Activated T-cell treated with anti-CD3 and anti-CD28 coated beads, Interleukin-2, amount 50 U/mL, for 24 hours (primary cell): ENCODE measurements around the gene TRPM3.

Experiments
- DNase-seq: peaks from one replicate; pipeline ENCODE4 v3.0.0-alpha.2; 2020
- H3K27ac Mint-ChIP-seq: 2 replicates; pipeline ENCODE4 v1.8.0; 2020; ENCODE audit warnings: mild to moderate bottlenecking, mixed read lengths
- H3K27me3 Mint-ChIP-seq: 2 replicates; pipeline ENCODE4 v1.8.0; 2020; ENCODE audit warnings: mixed read lengths
- H3K36me3 Mint-ChIP-seq: 2 replicates; pipeline ENCODE4 v1.8.0; 2020; ENCODE audit warnings: low read depth, mixed read lengths
- H3K4me1 Mint-ChIP-seq: 2 replicates; pipeline ENCODE4 v1.8.0; 2020; ENCODE audit warnings: low read depth, mixed read lengths
- H3K4me3 Mint-ChIP-seq: 2 replicates; pipeline ENCODE4 v1.8.0; 2020; ENCODE audit warnings: mild to moderate bottlenecking, moderate library complexity, mixed read lengths
- H3K9me3 Mint-ChIP-seq: 2 replicates; pipeline ENCODE4 v1.8.0; 2020; ENCODE audit warnings: mixed read lengths

Gene TRPM3

GRCh38 chr9:70888471-70888870 lies 232.9 kb downstream of the TRPM3 start:
- Mint-ChIP-seq H3K9me3 (no peaks in the 10 kb centered on the region), H3K27ac (no peak overlapping the region), H3K4me1 (no peaks in the 10 kb centered on the region), H3K27me3 (no peaks in the 10 kb centered on the region), H3K4me3 (no peak overlapping the region), H3K36me3 (no peaks in the 10 kb centered on the region)
- DNase-seq: no peak

- no peaks in the 10 kb centered on the region for H3K9me3 Mint-ChIP-seq
- no peaks in the 10 kb centered on the region for H3K27me3 Mint-ChIP-seq
- no peak overlapping the region for H3K27ac Mint-ChIP-seq
- DNase-seq: no peak
- H3K4me3 Mint-ChIP-seq: no peak overlapping the region
- H3K36me3 Mint-ChIP-seq: no peaks in the 10 kb centered on the region
- no peaks in the 10 kb centered on the region for H3K4me1 Mint-ChIP-seq
These were observed 233.6 kb downstream of the TRPM3 start for GRCh38 chr9:70887826-70888225.

GRCh38 chr9:70883963-70884793 lies 237.2 kb downstream of the TRPM3 start:
- Mint-ChIP-seq H3K27me3 (no peaks in the 10 kb centered on the region), H3K36me3 (no peaks in the 10 kb centered on the region), H3K9me3 (no peaks in the 10 kb centered on the region), H3K27ac (no peak overlapping the region), H3K4me3 (no peak overlapping the region), H3K4me1 (no peaks in the 10 kb centered on the region)
- no peak for DNase-seq

GRCh38 chr9:70883056-70883455 lies 238.4 kb downstream of the TRPM3 start:
- Mint-ChIP-seq H3K4me1 (no peaks in the 10 kb centered on the region), H3K27me3 (no peaks in the 10 kb centered on the region), H3K9me3 (no peaks in the 10 kb centered on the region), H3K4me3 (no peak overlapping the region), H3K36me3 (no peaks in the 10 kb centered on the region), H3K27ac (no peak overlapping the region)
- no peak for DNase-seq

- no peak for DNase-seq
- Mint-ChIP-seq H3K27me3 (peaks cover 3% of the 10 kb centered on the region), H3K4me1 (no peaks in the 10 kb centered on the region), H3K4me3 (no peak overlapping the region), H3K27ac (no peak overlapping the region), H3K9me3 (no peaks in the 10 kb centered on the region), H3K36me3 (no peaks in the 10 kb centered on the region)
These were observed 240.1 kb downstream of the TRPM3 start for GRCh38 chr9:70881333-70881732.

- no peaks in the 10 kb centered on the region for H3K4me1 Mint-ChIP-seq
- no peaks in the 10 kb centered on the region for H3K36me3 Mint-ChIP-seq
- H3K9me3 Mint-ChIP-seq: no peaks in the 10 kb centered on the region
- no peak overlapping the region for H3K27ac Mint-ChIP-seq
- DNase-seq: no peak
- H3K27me3 Mint-ChIP-seq: peaks cover 3% of the 10 kb centered on the region
- no peak overlapping the region for H3K4me3 Mint-ChIP-seq
These were observed 240.9 kb downstream of the TRPM3 start for GRCh38 chr9:70880535-70880934.

- Mint-ChIP-seq H3K27me3 (peaks cover 3% of the 10 kb centered on the region), H3K36me3 (no peaks in the 10 kb centered on the region), H3K4me1 (no peaks in the 10 kb centered on the region), H3K4me3 (no peak overlapping the region), H3K27ac (no peak overlapping the region), H3K9me3 (no peaks in the 10 kb centered on the region)
- DNase-seq: no peak
These were observed 242.8 kb downstream of the TRPM3 start for GRCh38 chr9:70878576-70878975.

- Mint-ChIP-seq H3K27ac (no peak overlapping the region), H3K36me3 (no peaks in the 10 kb centered on the region), H3K27me3 (peaks cover 3% of the 10 kb centered on the region), H3K4me1 (no peaks in the 10 kb centered on the region), H3K4me3 (no peak overlapping the region), H3K9me3 (no peaks in the 10 kb centered on the region)
- DNase-seq: no peak
These were observed 247.0 kb downstream of the TRPM3 start for GRCh38 chr9:70874451-70874850.

GRCh38 chr9:70873506-70873905 lies 247.9 kb downstream of the TRPM3 start:
- H3K27ac Mint-ChIP-seq: no peak overlapping the region
- H3K4me1 Mint-ChIP-seq: no peaks in the 10 kb centered on the region
- no peak overlapping the region for H3K4me3 Mint-ChIP-seq
- no peaks in the 10 kb centered on the region for H3K36me3 Mint-ChIP-seq
- no peak for DNase-seq
- H3K9me3 Mint-ChIP-seq: no peaks in the 10 kb centered on the region
- H3K27me3 Mint-ChIP-seq: peaks cover 3% of the 10 kb centered on the region

- H3K27ac Mint-ChIP-seq: no peak overlapping the region
- peaks cover 4% of the 10 kb centered on the region for H3K27me3 Mint-ChIP-seq
- H3K9me3 Mint-ChIP-seq: no peaks in the 10 kb centered on the region
- no peak overlapping the region for H3K4me3 Mint-ChIP-seq
- no peaks in the 10 kb centered on the region for H3K36me3 Mint-ChIP-seq
- DNase-seq: no peak
- no peaks in the 10 kb centered on the region for H3K4me1 Mint-ChIP-seq
These were observed 252.5 kb downstream of the TRPM3 start for GRCh38 chr9:70868661-70869652.

GRCh38 chr9:70868041-70868440 lies 253.4 kb downstream of the TRPM3 start:
- H3K4me3 Mint-ChIP-seq: no peak overlapping the region
- H3K9me3 Mint-ChIP-seq: no peaks in the 10 kb centered on the region
- DNase-seq: no peak
- H3K27me3 Mint-ChIP-seq: peaks cover 4% of the 10 kb centered on the region
- H3K36me3 Mint-ChIP-seq: no peaks in the 10 kb centered on the region
- H3K4me1 Mint-ChIP-seq: no peaks in the 10 kb centered on the region
- no peak overlapping the region for H3K27ac Mint-ChIP-seq

GRCh38 chr9:70865471-70865870 lies 255.9 kb downstream of the TRPM3 start:
- Mint-ChIP-seq H3K4me1 (no peaks in the 10 kb centered on the region), H3K36me3 (no peaks in the 10 kb centered on the region), H3K4me3 (no peak overlapping the region), H3K27me3 (peaks cover 7% of the 10 kb centered on the region), H3K27ac (no peak overlapping the region), H3K9me3 (no peaks in the 10 kb centered on the region)
- DNase-seq: no peak

- Mint-ChIP-seq H3K9me3 (no peaks in the 10 kb centered on the region), H3K36me3 (no peaks in the 10 kb centered on the region), H3K4me3 (no peak overlapping the region), H3K27me3 (peaks cover 11% of the 10 kb centered on the region), H3K27ac (no peak overlapping the region), H3K4me1 (no peaks in the 10 kb centered on the region)
- DNase-seq: no peak
These were observed 259.6 kb downstream of the TRPM3 start for GRCh38 chr9:70861797-70862196.

GRCh38 chr9:70861376-70861775 lies 260.0 kb downstream of the TRPM3 start:
- Mint-ChIP-seq H3K4me3 (no peak overlapping the region), H3K9me3 (no peaks in the 10 kb centered on the region), H3K27me3 (peaks cover 11% of the 10 kb centered on the region), H3K27ac (no peak overlapping the region), H3K4me1 (no peaks in the 10 kb centered on the region), H3K36me3 (no peaks in the 10 kb centered on the region)
- no peak for DNase-seq

GRCh38 chr9:70859694-70860093 lies 261.7 kb downstream of the TRPM3 start:
- H3K27me3 Mint-ChIP-seq: peaks cover 11% of the 10 kb centered on the region
- no peaks in the 10 kb centered on the region for H3K9me3 Mint-ChIP-seq
- H3K36me3 Mint-ChIP-seq: no peaks in the 10 kb centered on the region
- no peak overlapping the region for H3K27ac Mint-ChIP-seq
- DNase-seq: no peak
- H3K4me3 Mint-ChIP-seq: no peak overlapping the region
- no peaks in the 10 kb centered on the region for H3K4me1 Mint-ChIP-seq
